PC-9 (cell line): ENCODE results near the gene TBC1D22A. TPM values are rescaled to one million over a fixed set of nuclear protein-coding genes. Genes with fewer than 3 reads are reported as not detected.

Experiments
- BruUV-seq: library from RNA; stranded (reverse); fragments of 400-500 nt; replicated peaks from 2 replicates; lab custom pipeline; 2021; lab: Mats Ljungman, UMichigan
- CTCF ChIA-PET: fragments of 300-600 bp; sonication (Branson Sonifier 250); formaldehyde crosslinking; loops from one replicate; lab custom pipeline; 2022; ENCODE audit warnings: antibody characterized with exemption; lab: Charles Lee
- POLR2A ChIA-PET: fragments of 300-600 bp; sonication (Branson Sonifier 250); formaldehyde crosslinking; loops from one replicate; lab custom pipeline; 2022; ENCODE audit warnings: antibody characterized with exemption; ENCODE audit not compliant: unreplicated experiment; lab: Charles Lee
- DNase-seq, 2 experiments: peaks; one replicate each; pipeline versions ENCODE4 v3.0.0 to v3.0.0-alpha.2; 2015 to 2022; ENCODE audit warnings: mixed read lengths in 1 of 2
- H2AFZ ChIP-seq: fragments of 200-600 bp; sonication (generic); 2 replicates; pipeline ENCODE4 v1.8.1; 2017; ENCODE audit warnings: antibody characterized with exemption
- H3F3A ChIP-seq: fragments of 200-600 bp; sonication (generic); 2 replicates; pipeline ENCODE4 v1.8.1; 2017; ENCODE audit warnings: antibody characterized with exemption, mild to moderate bottlenecking, low read depth; ENCODE audit not compliant: insufficient read depth
- H3K27ac ChIP-seq: fragments of 200-600 bp; sonication (generic); 2 replicates; pipeline ENCODE4 v1.6.1; 2016; ENCODE audit warnings: mixed run types
- H3K27me3 ChIP-seq: fragments of 200-600 bp; sonication (generic); 2 replicates; pipeline ENCODE4 v1.6.1; 2016; ENCODE audit warnings: low read depth, mixed run types; ENCODE audit not compliant: insufficient read depth
- H3K36me3 ChIP-seq: fragments of 200-600 bp; sonication (generic); 2 replicates; pipeline ENCODE4 v1.6.1; 2016; ENCODE audit warnings: low read depth, mixed run types
- H3K4me1 ChIP-seq: fragments of 200-600 bp; sonication (generic); replicated peaks from 2 replicates; pipeline ENCODE4 v1.6.1; 2016; ENCODE audit warnings: mixed run types; ENCODE audit not compliant: insufficient read depth
- H3K4me2 ChIP-seq: fragments of 200-600 bp; sonication (generic); 2 replicates; pipeline ENCODE4 v1.6.1; 2017; ENCODE audit warnings: mixed run types
- H3K4me3 ChIP-seq: fragments of 200-600 bp; sonication (generic); 2 replicates; pipeline ENCODE4 v1.6.1; 2016; ENCODE audit warnings: mixed run types
- H3K79me2 ChIP-seq: fragments of 200-600 bp; sonication (generic); 2 replicates; pipeline ENCODE4 v1.6.1; 2017; ENCODE audit warnings: low read depth, mixed run types
- H3K9me2 ChIP-seq: fragments of 200-600 bp; sonication (generic); 2 replicates; pipeline ENCODE4 v1.8.1; 2017; ENCODE audit warnings: mild to moderate bottlenecking; ENCODE audit not compliant: insufficient read depth
- H3K9me3 ChIP-seq: fragments of 200-600 bp; sonication (generic); 2 replicates; pipeline ENCODE4 v1.8.1; 2016; ENCODE audit warnings: low read depth; ENCODE audit not compliant: insufficient read depth
- H4K20me1 ChIP-seq: fragments of 200-600 bp; sonication (generic); 2 replicates; pipeline ENCODE4 v1.8.1; 2017; ENCODE audit not compliant: insufficient read depth
- EZH2 ChIP-seq: fragments of 200-600 bp; sonication (generic); IDR thresholded peaks from 2 replicates; pipeline ENCODE4 v1.8.0; 2017; ENCODE audit warnings: antibody characterized with exemption, low read depth
- intact Hi-C: fragments of 100-400 bp; cut with micrococcal nuclease; formaldehyde crosslinking; loops from one replicate; pipeline ENCODE4 v1.10.0; 2022; ENCODE audit not compliant: unreplicated experiment
- total RNA-seq: library from RNA; stranded (reverse); gene quantifications from 2 replicates; pipeline ENCODE4 v1.2.3, GENCODE V29; 2021
- TF ChIP-seq, protein P1 (sequence below): fragments of 200-600 bp; sonication (generic); conservative IDR thresholded peaks from 2 replicates; pipeline ENCODE4 v1.6.1; 2017; ENCODE audit warnings: mixed run types, antibody characterized with exemption, mild to moderate bottlenecking, moderate library complexity

Gene TBC1D22A
- total RNA-seq, 1 experiment from 2014 or later, result 40.3 TPM

- Histone ChIP-seq H3K27ac (no peak overlapping the region), H3K9me2 (no peaks in the 10 kb centered on the region), H4K20me1 (peaks cover 20% of the 10 kb centered on the region), H3K4me2 (no peak overlapping the region), H3K9me3 (no peaks in the 10 kb centered on the region), H3K27me3 (no peaks in the 10 kb centered on the region), H3K4me3 (no peak overlapping the region), H3F3A (peaks cover 14% of the 10 kb centered on the region; the same call in 1 of the 2 replicates), H3K79me2 (0 out of 2 replicates have a peak, but pooled peaks cover 5% of the 10 kb centered on the region), H3K36me3 (0 out of 2 replicates have a peak, but pooled peaks cover 6% of the 10 kb centered on the region), H2AFZ (no peak overlapping the region), H3K4me1 (peaks cover 10% of the 10 kb centered on the region; the same call in 1 of the 2 replicates)
- no TSS peak for BruUV-seq
- ChIA-PET CTCF (interaction anchor here (0.6 kb wide), 1 partner anchor 151 kb away, joined by 7 read pairs; no protein-coding TSS in a partner anchor), POLR2A (no interaction called here)
- TF ChIP-seq EZH2, result no peak
- TF ChIP-seq, protein P1, sequence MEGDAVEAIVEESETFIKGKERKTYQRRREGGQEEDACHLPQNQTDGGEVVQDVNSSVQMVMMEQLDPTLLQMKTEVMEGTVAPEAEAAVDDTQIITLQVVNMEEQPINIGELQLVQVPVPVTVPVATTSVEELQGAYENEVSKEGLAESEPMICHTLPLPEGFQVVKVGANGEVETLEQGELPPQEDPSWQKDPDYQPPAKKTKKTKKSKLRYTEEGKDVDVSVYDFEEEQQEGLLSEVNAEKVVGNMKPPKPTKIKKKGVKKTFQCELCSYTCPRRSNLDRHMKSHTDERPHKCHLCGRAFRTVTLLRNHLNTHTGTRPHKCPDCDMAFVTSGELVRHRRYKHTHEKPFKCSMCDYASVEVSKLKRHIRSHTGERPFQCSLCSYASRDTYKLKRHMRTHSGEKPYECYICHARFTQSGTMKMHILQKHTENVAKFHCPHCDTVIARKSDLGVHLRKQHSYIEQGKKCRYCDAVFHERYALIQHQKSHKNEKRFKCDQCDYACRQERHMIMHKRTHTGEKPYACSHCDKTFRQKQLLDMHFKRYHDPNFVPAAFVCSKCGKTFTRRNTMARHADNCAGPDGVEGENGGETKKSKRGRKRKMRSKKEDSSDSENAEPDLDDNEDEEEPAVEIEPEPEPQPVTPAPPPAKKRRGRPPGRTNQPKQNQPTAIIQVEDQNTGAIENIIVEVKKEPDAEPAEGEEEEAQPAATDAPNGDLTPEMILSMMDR, result no peak
- intact Hi-C loops, result no loop called here
- no peak for DNase-seq
Measured at GRCh38 chr22:46983046-46983445, 220.6 kb downstream of the TBC1D22A start.

DNA sequence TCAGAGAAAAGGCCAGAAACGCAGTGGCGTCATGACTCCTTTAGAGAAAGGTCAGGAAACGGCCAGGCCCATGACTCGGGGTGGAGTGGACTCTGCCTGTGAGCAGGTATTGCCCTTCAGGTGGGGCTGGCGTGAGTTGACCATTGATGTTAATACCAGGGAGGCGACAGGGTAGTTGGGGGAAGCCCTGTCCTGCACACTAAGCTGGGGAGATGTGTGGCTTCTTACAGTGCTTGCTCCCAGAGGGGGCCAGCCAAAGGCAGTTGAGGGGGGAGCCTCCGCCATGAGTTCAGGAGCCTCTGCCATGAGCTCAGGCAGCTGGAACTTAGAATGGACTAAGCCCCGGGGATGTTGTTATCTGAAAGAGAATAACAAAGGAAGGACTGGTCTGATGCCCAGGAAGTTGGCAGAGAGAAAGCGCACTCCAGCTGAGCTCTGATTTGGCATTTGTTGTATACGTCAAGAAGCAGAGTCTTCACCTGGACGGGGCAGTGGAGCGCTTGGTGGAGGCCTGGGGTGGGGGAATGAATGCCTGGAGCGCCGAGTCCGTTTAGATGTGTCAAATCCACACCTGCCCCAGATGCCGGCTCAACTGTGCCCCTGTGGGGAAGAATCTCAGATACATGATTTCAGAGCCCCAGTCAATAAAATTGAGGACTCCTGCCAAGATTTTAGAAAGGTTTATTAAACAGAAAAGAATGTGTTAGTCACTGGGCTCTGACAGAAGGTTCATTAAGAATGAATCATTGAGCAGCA lies 222.5 kb downstream of the TBC1D22A start:
- Histone ChIP-seq H3K79me2 (0 out of 2 replicates have a peak, but pooled peaks cover 5% of the 10 kb centered on the region), H4K20me1 (peaks cover 20% of the 10 kb centered on the region), H3K4me2 (0 out of 2 replicates have a peak overlapping the region, but pooled peaks have one; percentile 11), H3K4me3 (no peak overlapping the region), H3K27me3 (no peaks in the 10 kb centered on the region), H3K36me3 (no peaks in the 10 kb centered on the region), H3F3A (peaks cover 26% of the 10 kb centered on the region), H2AFZ (no peak overlapping the region), H3K9me2 (no peaks in the 10 kb centered on the region), H3K9me3 (no peaks in the 10 kb centered on the region), H3K27ac (peak overlapping the region; percentile 13; the same call in 1 of the 2 replicates), H3K4me1 (peaks cover 10% of the 10 kb centered on the region; the same call in 1 of the 2 replicates)
- CTCF ChIA-PET, result no interaction called here
- intact Hi-C loops, result no loop called here
- DNase-seq, result peak; percentile 65 to 72
- TF ChIP-seq, protein P1, result no peak
- TF ChIP-seq EZH2, result no peak
- POLR2A ChIA-PET, result interaction anchor here (0.6 kb wide), 1 partner anchor 50 kb away, joined by 6 read pairs; no protein-coding TSS in a partner anchor
- BruUV-seq, result no TSS peak

DNA sequence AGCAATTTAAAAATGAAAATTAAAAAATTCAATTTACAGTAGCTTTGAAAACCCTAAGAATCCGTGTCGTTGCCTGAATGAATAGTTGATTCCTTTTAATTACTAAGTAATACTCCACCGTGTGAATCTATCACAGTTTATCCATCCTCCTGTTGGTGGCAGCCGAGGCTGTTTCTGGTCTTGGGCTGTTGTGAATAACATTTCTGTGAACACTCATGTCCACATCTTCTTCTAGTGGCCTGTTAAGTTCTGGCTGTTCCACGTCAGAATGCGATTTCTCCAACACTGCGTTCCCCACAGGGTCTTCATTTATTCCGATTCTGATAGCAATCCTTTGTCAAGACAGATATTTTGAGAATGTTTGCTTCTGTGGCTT lies 223.0 kb downstream of the TBC1D22A start:
- Histone ChIP-seq H3K27ac (no peak overlapping the region), H4K20me1 (peaks cover 20% of the 10 kb centered on the region), H3K4me1 (peaks cover 10% of the 10 kb centered on the region; the same call in 1 of the 2 replicates), H3K9me2 (no peaks in the 10 kb centered on the region), H3F3A (peaks cover 26% of the 10 kb centered on the region), H3K27me3 (no peaks in the 10 kb centered on the region), H3K79me2 (0 out of 2 replicates have a peak, but pooled peaks cover 5% of the 10 kb centered on the region), H3K4me3 (no peak overlapping the region), H3K4me2 (no peak overlapping the region), H3K9me3 (no peaks in the 10 kb centered on the region), H3K36me3 (no peaks in the 10 kb centered on the region), H2AFZ (no peak overlapping the region)
- TF ChIP-seq EZH2, result no peak
- TF ChIP-seq, protein P1, result no peak
- BruUV-seq, result no TSS peak
- intact Hi-C loops, result no loop called here
- DNase-seq, result no peak
- ChIA-PET CTCF (no interaction called here), POLR2A (no interaction called here)
